GM18526 (cell line): Measurements from ENCODE around the gene CHCHD3.

Experiments
- POLR2A ChIP-seq: IDR thresholded peaks from 3 replicates; pipeline ENCODE4 v1.6.1; 2011; ENCODE audit not compliant: insufficient read length; ENCODE audit errors: extremely low read depth

CHCHD3 gene

DNA sequence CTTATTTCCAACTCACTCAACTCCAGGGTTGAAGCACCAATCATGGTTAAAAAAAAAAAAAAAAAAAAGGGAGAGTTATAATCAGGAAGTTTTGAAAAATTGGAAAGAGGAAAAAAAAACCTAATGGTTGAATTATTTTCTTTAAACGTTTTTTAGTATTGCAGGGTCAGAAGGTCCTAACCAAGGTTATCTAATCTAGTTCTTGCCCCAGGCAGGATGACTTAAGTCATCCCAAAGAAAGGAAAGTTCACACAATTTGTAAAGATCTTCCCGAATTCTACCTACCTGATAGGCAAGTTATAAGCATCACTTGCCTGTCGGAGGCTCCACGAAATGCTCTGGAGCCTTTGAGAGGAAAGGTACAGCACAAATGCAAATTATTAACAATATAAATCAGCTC, 297.5 kb downstream of the CHCHD3 start:
- no peak for TF ChIP-seq POLR2A

DNA sequence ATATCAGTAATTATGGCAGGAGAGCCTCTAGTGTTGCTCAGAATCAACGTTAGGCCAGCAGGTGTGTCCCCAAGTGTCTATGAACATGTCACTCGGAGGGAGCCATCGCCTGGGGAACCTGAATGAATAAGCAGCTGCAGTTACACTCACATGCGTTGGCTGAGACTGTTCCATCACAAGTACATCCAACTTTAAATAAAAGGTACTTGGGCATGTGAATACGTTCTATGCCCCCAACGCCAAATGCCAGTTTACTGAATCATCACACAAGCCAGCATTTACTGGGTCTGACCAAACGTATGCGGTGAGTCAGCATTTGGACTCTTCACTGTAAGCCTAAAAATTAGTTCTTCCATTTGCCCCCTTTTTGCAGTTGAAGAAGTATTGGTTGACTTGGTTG, 298.1 kb downstream of the CHCHD3 start:
- no peak for TF ChIP-seq POLR2A

DNA sequence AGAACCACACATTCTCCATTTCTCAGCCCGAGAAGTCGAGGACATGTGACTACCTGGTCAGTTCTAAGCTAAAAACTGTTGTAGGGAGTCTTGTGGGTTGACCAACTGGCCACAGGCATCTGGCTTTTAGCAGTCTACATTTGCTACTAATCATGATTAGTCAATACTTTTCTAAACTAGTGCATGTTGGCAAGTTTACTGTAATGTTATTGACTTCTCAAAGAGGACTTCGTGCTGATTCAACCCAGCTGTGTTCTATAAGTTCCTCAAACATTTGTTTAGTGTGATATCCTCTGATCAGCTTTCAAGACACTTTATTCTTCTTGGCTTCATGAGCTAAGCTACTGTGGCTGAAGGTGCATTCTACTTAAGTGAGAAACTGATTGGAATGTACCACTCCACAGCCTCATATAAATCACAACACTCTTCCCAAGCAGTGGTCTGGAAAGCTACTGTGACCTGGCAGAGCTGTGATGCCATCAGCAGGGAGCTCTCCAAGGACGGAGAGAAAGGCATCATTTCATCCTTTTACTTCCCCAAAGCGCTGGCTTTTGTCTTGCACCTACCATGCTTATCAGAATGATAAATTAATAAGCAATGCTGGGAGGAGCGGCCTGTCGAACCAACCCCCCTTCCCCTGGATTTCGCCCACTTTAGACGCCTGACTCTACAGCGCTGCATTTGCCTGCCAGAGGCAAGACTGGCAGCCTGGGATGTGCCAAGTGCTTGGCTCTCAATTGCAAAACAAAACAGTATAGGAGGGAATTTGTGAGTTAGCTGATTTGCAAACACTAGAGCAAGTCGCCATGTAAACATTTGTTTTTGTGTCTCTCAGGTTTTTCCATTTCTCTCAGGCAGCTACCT, 298.9 kb downstream of the CHCHD3 start:
- TF ChIP-seq POLR2A: no peak

DNA sequence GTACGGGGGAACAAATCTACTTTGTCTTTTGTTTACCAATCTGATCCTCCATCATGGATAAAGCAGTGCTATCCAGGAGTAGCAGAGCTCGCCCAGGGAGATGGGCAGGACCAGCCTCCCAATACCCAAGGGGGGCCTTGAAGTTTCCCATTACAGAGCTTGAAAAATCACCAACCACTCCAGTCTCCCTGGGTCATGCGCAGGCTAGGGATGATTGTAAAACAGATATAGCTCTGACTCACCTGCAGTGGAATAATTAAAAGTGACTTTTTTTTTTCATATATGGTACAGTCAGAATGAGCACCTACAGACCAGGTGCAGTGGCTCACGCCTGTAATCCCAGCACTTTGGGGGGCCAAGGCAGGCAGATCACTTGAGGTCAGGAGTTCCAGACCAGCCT, 301.1 kb downstream of the CHCHD3 start:
- no peak for TF ChIP-seq POLR2A

DNA sequence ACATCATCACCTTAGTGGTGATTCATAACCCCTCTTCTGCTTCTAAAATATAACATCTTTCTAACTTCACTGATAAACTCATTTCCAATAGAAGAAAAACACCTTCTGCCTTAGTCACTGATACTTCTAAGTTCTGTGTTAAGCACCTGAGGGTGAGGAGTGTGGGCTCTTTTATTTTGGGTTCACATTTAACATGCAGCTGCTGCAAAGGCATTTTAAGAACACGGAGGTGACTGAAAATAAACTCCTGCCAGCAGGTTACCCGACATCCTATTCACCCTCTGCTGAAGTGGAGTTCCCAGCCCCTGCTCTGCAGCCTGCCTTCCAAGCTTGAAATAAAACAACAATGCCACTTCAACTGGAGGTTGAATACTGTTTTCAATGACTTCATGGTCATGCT, 302.7 kb downstream of the CHCHD3 start:
- no peak for TF ChIP-seq POLR2A

DNA sequence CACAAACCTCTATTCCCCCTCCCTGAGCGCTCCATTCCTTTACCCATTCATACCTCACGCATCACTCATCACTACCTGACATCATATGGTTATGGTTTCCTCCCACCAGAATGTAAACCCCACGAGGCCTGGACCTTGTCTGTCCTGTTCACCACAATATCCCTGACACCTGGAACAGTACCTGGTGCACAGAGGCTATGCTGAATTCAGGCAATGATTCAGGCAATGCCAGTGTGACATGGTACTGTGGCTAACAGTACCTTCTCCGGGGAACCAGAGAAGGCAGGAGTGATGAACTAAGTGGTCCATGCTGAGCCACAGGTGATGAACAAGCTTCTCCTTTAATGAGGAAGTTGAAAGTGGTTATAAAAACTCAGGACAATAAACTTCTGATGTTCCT, 303.1 kb downstream of the CHCHD3 start:
- no peak for TF ChIP-seq POLR2A

DNA sequence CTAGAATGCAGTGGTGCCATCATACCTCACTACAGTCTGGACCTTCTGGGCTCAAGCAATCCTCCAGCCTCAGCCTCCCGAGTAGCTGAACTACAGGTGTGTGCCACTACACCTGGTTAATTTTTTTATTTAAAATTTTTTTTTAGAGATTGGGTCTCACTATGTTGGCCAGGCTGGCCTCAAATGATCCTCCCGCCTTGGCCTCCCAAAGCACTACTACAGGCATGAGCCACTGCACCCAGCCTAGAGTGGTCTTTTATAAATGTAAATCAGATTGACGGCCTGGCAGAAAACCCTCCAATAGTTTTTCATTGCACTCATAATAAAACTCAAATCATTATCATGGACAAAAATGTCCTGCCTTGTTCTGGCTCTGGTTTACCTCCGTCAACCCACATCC, 303.9 kb downstream of the CHCHD3 start:
- no peak for TF ChIP-seq POLR2A

DNA sequence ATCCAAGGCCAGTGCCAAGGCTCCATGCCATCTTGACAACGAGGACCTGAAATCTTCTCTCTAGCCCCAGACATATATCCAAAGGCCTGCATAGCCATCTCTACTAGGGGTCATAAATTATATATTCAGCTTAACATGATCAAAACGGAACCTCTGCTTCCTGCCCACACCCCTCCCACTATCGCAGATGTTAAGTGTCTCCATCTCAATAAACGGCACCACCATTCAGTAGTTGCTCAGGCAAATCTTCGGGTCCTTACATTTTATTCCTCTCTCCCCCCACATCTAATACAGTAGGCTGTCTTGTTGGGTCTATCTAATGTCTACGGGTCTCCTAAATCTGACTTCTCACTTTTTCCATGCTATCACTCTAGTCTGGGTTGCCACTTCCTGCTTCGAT, 304.5 kb downstream of the CHCHD3 start:
- TF ChIP-seq POLR2A: no peak

DNA sequence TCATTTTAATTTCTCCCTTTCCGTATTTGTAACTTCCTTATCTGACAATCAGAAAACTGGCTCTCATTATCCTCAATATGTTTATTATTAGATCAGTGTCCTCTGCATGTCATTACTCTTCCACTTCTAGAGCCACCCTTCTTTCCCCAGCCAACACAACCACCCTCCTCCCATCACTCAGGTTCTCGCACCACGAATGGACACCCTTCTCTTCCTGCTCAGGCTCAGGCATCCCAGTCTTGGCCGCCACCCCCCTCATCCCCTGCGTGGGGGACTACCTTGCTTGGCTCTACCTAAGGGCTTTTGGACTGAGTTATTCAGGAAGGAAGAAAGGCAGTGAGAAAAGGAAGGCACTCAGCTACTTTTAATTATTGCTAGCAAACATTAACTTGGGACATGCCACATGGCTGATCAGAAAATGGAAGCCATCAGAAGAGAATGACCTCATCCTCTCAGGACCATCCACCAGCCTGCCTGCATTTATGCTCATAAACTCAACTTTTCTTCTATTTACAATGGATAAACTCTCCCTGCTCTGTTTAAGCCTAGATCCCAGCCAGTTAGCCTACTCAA, 305.8 kb downstream of the CHCHD3 start:
- no peak for TF ChIP-seq POLR2A

DNA sequence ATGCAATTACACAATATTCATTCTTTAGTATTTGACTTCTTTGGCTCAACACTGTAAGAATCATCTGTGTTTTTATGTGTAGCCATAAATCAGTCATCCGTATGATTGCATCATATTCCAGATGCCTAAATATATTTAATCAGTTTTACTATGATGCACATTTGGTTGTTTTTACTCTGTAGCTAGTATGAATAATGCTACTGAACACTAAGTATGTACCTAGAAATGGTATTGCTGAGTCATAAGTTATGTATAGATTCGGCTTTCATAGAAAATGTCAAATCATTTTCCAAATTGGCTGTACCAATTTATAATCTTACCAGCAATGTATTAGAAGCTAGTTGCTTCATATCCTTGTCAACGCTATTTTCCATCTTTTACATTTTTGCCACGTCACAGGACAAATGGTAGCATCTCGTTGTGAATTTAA, 308.3 kb downstream of the CHCHD3 start:
- no peak for TF ChIP-seq POLR2A

DNA sequence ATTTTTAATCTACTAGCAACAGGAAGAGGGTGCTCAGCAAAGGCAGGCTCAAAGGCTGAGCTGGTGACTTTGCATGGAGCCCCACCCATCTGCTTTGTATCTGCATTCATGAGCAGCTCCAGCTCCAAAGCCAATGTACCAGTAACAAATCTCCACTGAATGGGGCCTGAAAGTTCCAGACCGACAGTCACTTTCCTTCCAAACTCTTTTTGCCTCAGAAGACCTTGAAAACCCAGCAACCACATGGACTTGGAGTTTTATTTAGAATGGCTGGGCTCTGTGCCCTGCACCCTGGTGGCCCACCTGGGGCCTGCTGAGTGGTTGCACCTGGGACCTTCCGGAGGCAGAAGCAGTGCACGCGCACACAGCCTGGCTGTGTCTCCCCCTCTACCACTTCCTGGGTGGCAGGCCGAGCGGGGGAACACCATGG, 310.6 kb downstream of the CHCHD3 start:
- TF ChIP-seq POLR2A: no peak

DNA sequence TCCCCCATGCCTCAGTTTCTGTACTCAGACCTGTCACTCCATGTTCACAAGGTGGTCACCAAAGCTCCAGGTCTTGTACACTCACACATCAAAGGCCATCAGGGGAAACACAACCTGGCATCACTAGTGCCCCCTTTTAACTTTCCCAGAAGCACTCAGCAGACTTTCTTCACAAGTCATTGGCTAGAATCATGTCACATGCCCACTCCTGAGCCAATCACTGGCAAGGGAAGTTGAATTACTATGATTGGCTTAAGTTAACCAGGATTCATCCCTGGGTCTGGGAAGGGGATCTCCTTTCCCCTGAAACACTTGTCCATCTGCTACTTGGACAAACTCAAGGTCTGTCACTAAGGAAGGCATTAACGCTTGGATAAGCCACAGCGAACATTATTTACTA, 311.8 kb downstream of the CHCHD3 start:
- TF ChIP-seq POLR2A: no peak

DNA sequence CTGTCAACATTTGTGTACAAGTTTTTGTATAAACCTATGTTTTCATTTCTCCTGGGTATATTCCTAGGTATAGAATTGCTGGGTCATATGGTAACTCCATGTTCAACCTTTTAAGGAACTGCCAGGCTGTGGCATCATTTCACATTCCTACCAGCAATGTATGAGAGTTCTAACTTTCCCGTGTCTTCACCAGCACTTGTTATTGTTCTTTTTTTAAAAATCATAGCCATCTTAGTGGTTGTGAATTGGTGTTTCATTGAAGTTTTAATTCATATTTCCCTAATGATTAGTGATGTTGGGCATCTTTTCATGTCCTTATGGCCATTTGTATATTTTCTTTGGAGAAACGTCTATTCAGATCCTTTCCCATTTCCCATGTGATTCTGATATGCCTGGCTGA, 312.6 kb downstream of the CHCHD3 start:
- TF ChIP-seq POLR2A: no peak

DNA sequence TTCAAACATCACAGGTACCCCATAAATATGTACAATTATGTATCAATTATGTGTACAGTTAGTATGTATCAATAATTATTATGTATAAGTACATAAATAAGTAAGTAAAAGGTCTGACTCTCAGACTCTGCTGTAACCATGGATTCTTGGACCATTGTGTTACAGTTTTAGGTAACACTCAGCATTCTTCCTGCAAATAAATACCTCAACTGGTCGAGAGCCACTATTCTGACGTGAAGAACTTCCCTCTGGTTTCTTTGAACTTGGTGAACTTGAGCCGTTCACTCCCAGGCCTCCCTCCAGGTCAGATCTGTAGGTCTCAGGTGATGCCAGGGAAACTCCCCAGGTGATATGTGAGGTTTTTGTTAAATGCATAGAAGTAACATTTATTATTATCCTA, 313.8 kb downstream of the CHCHD3 start:
- no peak for TF ChIP-seq POLR2A

DNA sequence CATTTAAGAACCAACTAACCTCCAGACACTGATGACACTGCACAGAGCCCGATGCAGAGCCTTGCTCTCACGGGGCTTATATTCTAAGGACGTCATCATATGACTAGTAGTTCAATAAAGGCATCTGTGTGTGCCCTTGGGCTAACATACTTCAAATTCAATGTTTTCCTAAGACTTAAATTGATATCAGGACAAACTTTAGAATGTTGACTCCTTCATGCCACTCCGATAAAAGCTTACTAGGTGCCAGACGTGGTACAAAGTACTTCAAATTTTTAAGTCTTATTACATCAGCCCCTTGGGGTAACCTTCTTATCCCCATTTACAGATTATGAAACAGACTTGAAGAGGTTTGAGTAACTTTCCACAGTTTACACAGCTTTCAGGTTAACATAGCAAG, 314.5 kb downstream of the CHCHD3 start:
- TF ChIP-seq POLR2A: no peak

DNA sequence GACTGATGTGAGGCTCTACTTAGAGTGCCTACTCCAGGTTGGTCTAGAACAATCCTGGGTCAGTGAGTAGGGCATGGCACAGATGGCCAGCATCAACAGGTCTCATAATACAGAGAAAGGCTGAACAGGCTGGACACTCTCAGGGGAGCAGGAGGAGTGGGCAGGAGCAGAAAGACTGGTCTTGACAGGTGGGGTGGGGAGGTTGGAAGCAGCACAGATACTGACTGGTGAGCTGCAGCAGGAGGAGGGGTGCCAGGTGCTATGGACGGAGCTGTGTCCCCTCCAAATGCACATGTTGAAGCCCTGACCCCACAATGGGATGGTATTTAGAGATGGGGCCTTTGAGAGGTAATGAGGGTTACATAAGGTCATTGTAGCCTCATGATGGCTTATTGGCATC, 315.2 kb downstream of the CHCHD3 start:
- TF ChIP-seq POLR2A: no peak

DNA sequence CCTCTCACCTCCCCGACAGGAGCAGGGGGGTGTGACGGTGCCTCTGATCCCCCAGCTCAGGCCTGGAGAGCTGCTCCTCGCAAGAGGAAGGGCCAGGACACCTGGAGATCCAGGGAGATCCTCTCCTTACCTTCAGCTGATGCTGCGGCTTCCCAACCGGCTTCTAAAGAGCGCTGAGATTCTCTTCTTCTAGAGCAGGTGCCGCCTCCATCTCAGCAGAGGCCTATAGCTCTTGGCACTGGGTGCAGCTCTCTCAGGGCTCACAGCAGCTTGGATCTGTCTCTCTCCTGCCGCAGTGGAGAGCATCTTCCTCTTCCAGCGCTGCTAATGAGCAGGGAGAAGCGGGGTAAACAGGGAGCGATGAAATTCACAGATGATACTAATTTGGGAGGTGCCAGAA, 316.0 kb downstream of the CHCHD3 start:
- no peak for TF ChIP-seq POLR2A
